NCI-H510A treated with DMSO at 0.1 percent for 48 hours (cell line): ENCODE data around the gene SELP.

Experiments used
- DNase-seq: peaks from one replicate; lab custom pipeline; 2025; lab: John Stamatoyannopoulos, UW

Gene SELP

GRCh38 chr1:169620565-169620964, 9.4 kb downstream of the SELP start:
- DNase-seq = no peak

- DNase-seq = no peak
These were observed 11.6 kb downstream of the SELP start for GRCh38 chr1:169618367-169618766.

GRCh38 chr1:169615803-169616202, 14.1 kb downstream of the SELP start:
- DNase-seq = no peak

GRCh38 chr1:169610858-169611257, 19.1 kb downstream of the SELP start:
- no peak for DNase-seq

- no peak for DNase-seq
These were observed 19.8 kb downstream of the SELP start for GRCh38 chr1:169610108-169610507.

- DNase-seq = no peak
These were observed 21.7 kb downstream of the SELP start for GRCh38 chr1:169608226-169608625.

- no peak for DNase-seq
These were observed 25.0 kb downstream of the SELP start for GRCh38 chr1:169604781-169605560.

GRCh38 chr1:169601096-169601881, 28.6 kb downstream of the SELP start:
- DNase-seq = peak; percentile 11

- DNase-seq = no peak
These were observed 33.9 kb downstream of the SELP start for GRCh38 chr1:169595764-169596711.

GRCh38 chr1:169594391-169594790, 35.5 kb downstream of the SELP start:
- no peak for DNase-seq

GRCh38 chr1:169590932-169591331, 39.0 kb downstream of the SELP start:
- no peak for DNase-seq

- no peak for DNase-seq
These were observed 41.0 kb downstream of the SELP start for GRCh38 chr1:169588785-169589485.

- DNase-seq = no peak
These were observed 41.8 kb downstream of the SELP start for GRCh38 chr1:169588112-169588511.

- peak; percentile 59 for DNase-seq
These were observed 43.3 kb downstream of the SELP start, which contains the start of gene F5 for GRCh38 chr1:169586395-169587255. Gene F5 (minus strand): TSS chr1:169586481. CDS start chr1:169586386, 95 bp downstream.

GRCh38 chr1:169586067-169586394, 43.9 kb downstream of the SELP start:
- DNase-seq = no peak

GRCh38 chr1:169585181-169585580, 44.7 kb downstream of the SELP start:
- no peak for DNase-seq

- no peak for DNase-seq
These were observed 45.3 kb downstream of the SELP start for GRCh38 chr1:169584483-169585144.

- DNase-seq = no peak
These were observed 51.8 kb downstream of the SELP start for GRCh38 chr1:169577981-169578738.

GRCh38 chr1:169576935-169577331, 53.0 kb downstream of the SELP start:
- DNase-seq = no peak
